Urothelium cell line (cell line): ENCODE results near the gene TMCC1.
"Not testable (repeated sequence)": the region's sequence is repeated elsewhere in the genome, so short reads cannot be mapped to it uniquely, and the experiment has no call there.

Source experiments
- DNase-seq: peaks from one replicate; pipeline ENCODE4 v3.0.0; 2011; ENCODE audit warnings: low spot score, mixed read lengths
- FAIRE-seq: peaks from 2 replicates; lab custom pipeline; 2011; peaks lifted over from hg19 to GRCh38; lab: Jason Lieb, UNC

Gene TMCC1

GRCh38 chr3:129655291-129655700, 238.2 kb downstream of the TMCC1 start:
- DNase-seq (no peak), FAIRE-seq (no peak)

GRCh38 chr3:129654131-129654530, 239.4 kb downstream of the TMCC1 start:
- DNase-seq: no peak
- no peak for FAIRE-seq

GRCh38 chr3:129653019-129653418, 240.5 kb downstream of the TMCC1 start:
- no peak for DNase-seq
- no peak for FAIRE-seq

GRCh38 chr3:129651435-129652202, 241.9 kb downstream of the TMCC1 start:
- FAIRE-seq: no peak
- peak; percentile 79 for DNase-seq

GRCh38 chr3:129650256-129650872, 243.1 kb downstream of the TMCC1 start:
- no peak for FAIRE-seq

DNA sequence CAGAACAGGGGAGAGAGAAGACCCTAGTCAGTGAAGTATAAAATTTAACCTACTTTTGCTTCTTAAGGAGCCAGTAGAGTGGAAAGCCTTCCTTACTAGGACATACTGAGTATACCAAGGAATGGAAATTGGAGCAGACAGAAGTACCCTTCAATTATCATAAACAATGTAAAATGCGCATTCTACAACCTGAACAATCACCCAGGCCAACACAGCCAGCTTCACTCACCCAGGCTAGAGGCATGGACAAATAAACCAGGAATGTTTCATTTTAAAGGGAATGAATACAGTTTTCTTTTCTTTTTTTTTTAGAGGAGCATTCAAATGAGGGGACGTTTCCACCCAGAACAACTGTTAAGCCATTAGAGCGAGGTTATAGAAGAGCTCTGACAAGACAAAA, 245.1 kb downstream of the TMCC1 start:
- FAIRE-seq: no peak

More at GRCh38 chr3:129650256-129650872, 243.1 kb downstream of the TMCC1 start:
- peak; percentile 68 for DNase-seq

DNA sequence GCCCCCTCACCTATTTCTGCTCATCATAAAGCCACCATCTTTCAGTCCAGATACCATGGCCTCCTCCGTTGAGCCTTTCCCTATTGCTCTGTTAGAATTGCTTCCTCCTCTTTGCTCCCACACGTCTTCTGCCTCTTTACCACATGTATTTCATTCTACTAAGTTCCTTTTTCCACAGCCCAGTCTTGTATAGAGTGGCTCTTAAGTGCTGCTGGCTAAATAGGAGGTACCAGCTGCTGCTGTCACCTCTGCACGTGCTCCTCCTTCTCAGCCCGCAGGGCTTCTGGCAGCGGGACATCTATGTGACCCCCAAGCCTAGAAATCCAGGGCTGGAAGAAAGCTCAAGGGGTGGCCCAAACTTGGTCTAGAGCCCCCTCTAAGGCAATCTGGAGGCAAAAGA, 248.2 kb downstream of the TMCC1 start:
- FAIRE-seq: no peak
- DNase-seq: no peak

More for the DNA sequence above, 245.1 kb downstream of the TMCC1 start:
- no peak for DNase-seq

- no peak for FAIRE-seq
Measured at GRCh38 chr3:129644836-129645235, 248.7 kb downstream of the TMCC1 start.

GRCh38 chr3:129641567-129642260, 251.8 kb downstream of the TMCC1 start:
- not testable (repeated sequence) for FAIRE-seq, DNase-seq

More at GRCh38 chr3:129644836-129645235, 248.7 kb downstream of the TMCC1 start:
- DNase-seq: no peak

DNA sequence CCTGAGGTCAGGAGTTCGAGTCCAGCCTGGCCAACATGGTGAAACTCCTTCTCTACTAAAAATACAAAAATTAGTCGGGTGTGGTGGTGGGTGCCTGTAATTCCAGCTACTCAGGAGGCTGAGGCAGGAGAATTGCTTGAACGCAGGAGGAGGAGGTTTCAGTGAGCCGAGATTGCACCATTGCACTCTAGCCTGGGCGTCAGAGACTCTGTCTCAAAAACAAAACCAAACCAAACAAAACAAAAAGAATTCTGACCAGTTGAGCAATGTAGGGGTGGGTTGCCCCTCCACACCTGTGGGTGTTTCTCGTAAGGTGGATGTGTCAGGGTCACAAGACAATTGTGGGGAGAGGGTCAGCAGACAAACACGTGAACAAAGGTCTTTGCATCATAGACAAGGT, 252.5 kb downstream of the TMCC1 start:
- not testable (repeated sequence) for FAIRE-seq, DNase-seq

- FAIRE-seq (no peak), DNase-seq (no peak)
Measured at GRCh38 chr3:129638481-129638880, 255.0 kb downstream of the TMCC1 start.

GRCh38 chr3:129636082-129636481, 257.4 kb downstream of the TMCC1 start:
- no peak for FAIRE-seq
- DNase-seq: no peak

GRCh38 chr3:129635656-129636055, 257.9 kb downstream of the TMCC1 start:
- DNase-seq (no peak), FAIRE-seq (no peak)

- FAIRE-seq (no peak), DNase-seq (no peak)
Measured at GRCh38 chr3:129633751-129634481, 259.6 kb downstream of the TMCC1 start.

GRCh38 chr3:129632977-129633376, 260.5 kb downstream of the TMCC1 start:
- DNase-seq (no peak), FAIRE-seq (no peak)

GRCh38 chr3:129632556-129632955, 261.0 kb downstream of the TMCC1 start:
- FAIRE-seq (no peak), DNase-seq (no peak)

DNA sequence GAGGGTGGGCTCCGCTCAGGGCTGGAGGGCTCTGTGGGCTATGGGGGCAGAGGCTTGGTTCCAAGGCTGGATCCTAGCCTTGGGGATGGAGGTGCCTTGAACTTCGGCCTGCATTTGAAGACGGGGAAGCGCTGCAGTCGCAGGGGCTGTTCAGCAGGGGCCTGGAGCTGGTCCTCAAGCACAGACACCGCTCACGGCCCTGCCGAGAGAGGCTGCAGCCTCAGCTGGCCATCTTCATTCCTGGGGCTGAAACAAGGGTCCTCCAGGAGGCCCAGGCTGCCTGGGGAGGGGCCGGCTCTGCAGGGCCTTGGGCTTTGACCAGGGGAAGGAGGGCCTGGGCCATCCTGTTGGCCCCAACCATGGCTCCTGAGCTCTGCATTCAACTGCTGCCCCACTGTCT, 261.5 kb downstream of the TMCC1 start:
- FAIRE-seq (no peak), DNase-seq (no peak)

GRCh38 chr3:129629011-129629410, 264.5 kb downstream of the TMCC1 start:
- DNase-seq: no peak
- no peak for FAIRE-seq

DNA sequence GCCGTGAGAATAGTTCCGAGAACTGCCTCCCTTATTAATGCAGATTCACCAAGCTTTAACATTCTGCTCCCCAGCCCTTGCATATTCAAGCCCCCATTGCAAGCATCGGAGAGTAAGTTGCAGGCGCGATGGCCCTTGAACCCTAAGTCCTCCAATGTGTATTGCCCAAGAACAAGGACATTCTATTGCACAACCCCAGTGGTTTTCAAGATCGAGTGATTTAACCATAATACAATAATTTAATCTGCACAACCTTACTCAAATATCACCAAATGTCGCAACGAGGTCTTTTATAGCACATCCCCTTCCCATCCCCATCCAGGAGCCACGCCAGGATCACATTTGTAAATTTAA, 265.4 kb downstream of the TMCC1 start:
- FAIRE-seq: no peak
- DNase-seq: no peak

DNA sequence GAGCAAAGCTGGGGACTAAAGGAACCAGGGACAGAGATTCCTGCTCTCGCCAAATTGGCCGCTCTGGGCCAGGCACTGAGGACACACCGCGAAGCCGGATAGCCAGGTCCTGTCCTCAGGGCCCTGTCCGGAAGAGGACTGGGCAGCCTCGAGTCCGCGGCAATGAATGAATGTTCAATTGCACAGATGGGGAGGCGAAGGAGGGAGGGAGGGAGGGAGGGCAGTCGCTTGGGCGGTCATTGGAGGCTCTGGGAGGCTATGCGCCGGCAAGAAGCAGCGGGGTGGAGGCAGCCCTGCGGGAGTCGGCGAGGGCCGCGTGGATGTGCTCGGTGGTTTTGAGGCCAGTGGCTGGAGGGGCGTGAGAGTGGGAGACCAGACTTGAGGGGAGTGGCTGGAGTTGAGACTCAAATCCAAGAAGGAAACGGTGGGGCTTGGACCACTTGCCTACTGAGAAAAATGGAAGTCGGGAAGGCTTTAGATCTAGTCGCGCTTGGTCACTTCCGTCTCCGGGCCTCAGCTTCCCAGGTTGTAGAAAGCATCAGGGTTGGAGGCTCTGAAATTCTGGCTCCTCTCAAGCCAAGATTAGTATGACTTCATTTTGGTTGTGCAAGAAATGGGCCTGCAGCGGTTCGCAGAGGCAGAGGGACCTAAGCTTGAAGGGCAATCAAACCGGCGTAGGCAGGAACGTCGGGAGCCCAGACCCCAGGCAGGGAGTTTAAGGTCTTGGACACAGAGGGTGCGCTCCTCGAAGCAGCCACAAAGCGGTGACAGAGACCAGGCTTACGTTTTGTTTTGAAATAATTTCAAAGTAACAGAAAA, 266.0 kb downstream of the TMCC1 start:
- DNase-seq (peak; percentile 72), FAIRE-seq (no peak)
